ENCODE data around the gene TTPAL. TPM values are rescaled to one million over a fixed set of nuclear protein-coding genes. Genes with fewer than 3 reads are reported as not detected.

The TTPAL gene
- total RNA-seq, 4 donors from 2014 or later = 9.6 to 18.2 (median 13.0) TPM

DNA sequence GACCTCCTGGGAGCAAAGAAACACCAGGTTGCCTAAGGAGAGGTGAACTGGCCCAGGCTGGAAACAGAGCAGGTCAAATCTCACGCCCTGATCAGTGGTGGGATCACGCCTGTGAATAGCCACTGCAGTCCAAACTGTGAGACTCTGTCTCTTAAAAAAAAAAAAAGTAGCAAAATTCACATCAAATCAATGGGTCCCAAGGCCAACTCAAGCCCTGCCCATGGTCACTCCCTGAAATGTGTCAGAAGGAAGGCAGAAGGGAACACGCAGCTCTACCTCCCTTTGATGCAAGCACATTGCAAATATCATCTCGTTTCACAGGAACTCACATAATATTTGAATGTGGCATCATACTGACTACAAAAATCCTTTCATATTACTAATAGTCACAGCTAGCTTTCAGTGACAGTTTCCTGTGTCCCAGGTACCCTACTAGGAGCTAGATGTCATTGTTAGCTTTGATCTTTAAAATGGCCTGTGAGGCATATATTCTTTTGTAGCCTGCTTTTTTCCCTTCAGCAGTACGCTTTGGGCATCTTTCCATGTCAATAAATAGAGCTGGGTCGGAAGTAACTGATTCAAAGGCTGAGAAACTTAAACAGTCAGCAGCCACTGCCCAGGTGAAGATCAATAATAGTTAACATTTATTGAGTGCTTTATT, 14.4 kb upstream of the TTPAL start:
- Histone ChIP-seq H3K4me1 (no peaks in the 10 kb centered on the region), H3K4me3 (no peak overlapping the region), H3K36me3 (no peaks in the 10 kb centered on the region), H3K27ac (replicated peaks in 1 of 4) (no peak overlapping the region), H3K9me3 (no peaks in the 10 kb centered on the region), H3K27me3 (no peaks in the 10 kb centered on the region)
- DNase-seq (ENCODE audit: extremely low spot score) = no peak
- TF ChIP-seq, protein P1, sequence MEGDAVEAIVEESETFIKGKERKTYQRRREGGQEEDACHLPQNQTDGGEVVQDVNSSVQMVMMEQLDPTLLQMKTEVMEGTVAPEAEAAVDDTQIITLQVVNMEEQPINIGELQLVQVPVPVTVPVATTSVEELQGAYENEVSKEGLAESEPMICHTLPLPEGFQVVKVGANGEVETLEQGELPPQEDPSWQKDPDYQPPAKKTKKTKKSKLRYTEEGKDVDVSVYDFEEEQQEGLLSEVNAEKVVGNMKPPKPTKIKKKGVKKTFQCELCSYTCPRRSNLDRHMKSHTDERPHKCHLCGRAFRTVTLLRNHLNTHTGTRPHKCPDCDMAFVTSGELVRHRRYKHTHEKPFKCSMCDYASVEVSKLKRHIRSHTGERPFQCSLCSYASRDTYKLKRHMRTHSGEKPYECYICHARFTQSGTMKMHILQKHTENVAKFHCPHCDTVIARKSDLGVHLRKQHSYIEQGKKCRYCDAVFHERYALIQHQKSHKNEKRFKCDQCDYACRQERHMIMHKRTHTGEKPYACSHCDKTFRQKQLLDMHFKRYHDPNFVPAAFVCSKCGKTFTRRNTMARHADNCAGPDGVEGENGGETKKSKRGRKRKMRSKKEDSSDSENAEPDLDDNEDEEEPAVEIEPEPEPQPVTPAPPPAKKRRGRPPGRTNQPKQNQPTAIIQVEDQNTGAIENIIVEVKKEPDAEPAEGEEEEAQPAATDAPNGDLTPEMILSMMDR (IDR thresholded peaks at IDR 0.05) = no peak
- TF ChIP-seq POLR2A (IDR thresholded peaks at IDR 0.05; ENCODE audit: low read depth) = no peak
- TF ChIP-seq POLR2AphosphoS5 (IDR thresholded peaks at IDR 0.05) = no peak
- no peak for TF ChIP-seq EP300 (IDR thresholded peaks at IDR 0.05)
- intact Hi-C loops (cut with DNase I) = loop anchor here (5.0 kb wide), 1 partner anchor 69 kb away; no protein-coding TSS in a partner anchor
- WGBS = 78% methylated on average over 6 of the region's 6 CpGs

- Histone ChIP-seq H3K4me3 (no peak overlapping the region), H3K9me3 (no peaks in the 10 kb centered on the region), H3K36me3 (no peaks in the 10 kb centered on the region), H3K27me3 (no peaks in the 10 kb centered on the region), H3K27ac (replicated peaks in 1 of 4) (no peak overlapping the region), H3K4me1 (no peaks in the 10 kb centered on the region)
- TF ChIP-seq POLR2AphosphoS5 (IDR thresholded peaks at IDR 0.05) (no peak), POLR2A (IDR thresholded peaks at IDR 0.05; ENCODE audit: low read depth) (no peak), EP300 (IDR thresholded peaks at IDR 0.05) (no peak)
- TF ChIP-seq, protein P1 (IDR thresholded peaks at IDR 0.05) = no peak
- no peak for DNase-seq (ENCODE audit: extremely low spot score)
- intact Hi-C loops (cut with DNase I) = loop anchor here (5.0 kb wide), 1 partner anchor 69 kb away; no protein-coding TSS in a partner anchor
- WGBS = 79% methylated on average over 5 of the region's 5 CpGs
These were observed 13.9 kb upstream of the TTPAL start for GRCh38 chr20:44461803-44462174.

DNA sequence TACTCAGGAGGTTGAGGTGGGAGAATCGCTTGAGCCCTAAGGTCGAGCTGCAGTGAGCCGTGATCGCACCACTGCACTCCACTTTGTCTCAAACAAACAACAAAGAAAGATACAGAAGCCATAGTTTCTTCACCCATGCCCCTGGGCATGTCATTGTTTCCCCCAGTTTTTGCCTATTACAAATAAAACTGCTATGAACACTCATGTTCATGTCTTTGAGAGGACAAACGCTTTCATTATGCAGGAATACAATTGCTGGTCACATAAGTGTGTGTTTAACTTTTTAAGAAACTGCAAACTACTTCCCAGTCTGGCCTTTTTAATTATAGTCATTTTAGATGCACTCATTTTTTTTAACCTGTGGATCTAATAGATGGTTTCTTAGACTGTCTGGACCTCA, 12.2 kb upstream of the TTPAL start:
- H3K9me3 ChIP-seq = no peaks in the 10 kb centered on the region
- no peak overlapping the region for H3K27ac ChIP-seq (replicated peaks in 1 of 4)
- DNase-seq (ENCODE audit: extremely low spot score) = no peak
- no peaks in the 10 kb centered on the region for H3K36me3 ChIP-seq
- H3K27me3 ChIP-seq = no peaks in the 10 kb centered on the region
- intact Hi-C loops (cut with DNase I) = loop anchor here (5.0 kb wide), 1 partner anchor 71 kb away; no protein-coding TSS in a partner anchor
- no peak overlapping the region for H3K4me3 ChIP-seq
- TF ChIP-seq POLR2A (IDR thresholded peaks at IDR 0.05; ENCODE audit: low read depth) (no peak), EP300 (IDR thresholded peaks at IDR 0.05) (no peak)
- H3K4me1 ChIP-seq = no peaks in the 10 kb centered on the region
- WGBS = 74% methylated on average over 5 of the region's 5 CpGs

GRCh38 chr20:44464514-44464913, 11.2 kb upstream of the TTPAL start:
- no peak for TF ChIP-seq POLR2AphosphoS5 (IDR thresholded peaks at IDR 0.05)
- no peak for TF ChIP-seq POLR2A (IDR thresholded peaks at IDR 0.05; ENCODE audit: low read depth)
- no peak for TF ChIP-seq EP300 (IDR thresholded peaks at IDR 0.05)
- TF ChIP-seq, protein P1 (IDR thresholded peaks at IDR 0.05) = no peak
- no peaks in the 10 kb centered on the region for H3K9me3 ChIP-seq
- intact Hi-C loops (cut with DNase I) = loop anchor here (5.0 kb wide), 1 partner anchor 72 kb away; no protein-coding TSS in a partner anchor
- DNase-seq (ENCODE audit: extremely low spot score) = no peak
- H3K27me3 ChIP-seq = no peaks in the 10 kb centered on the region
- no peak overlapping the region for H3K27ac ChIP-seq (replicated peaks in 1 of 4)
- no peaks in the 10 kb centered on the region for H3K4me1 ChIP-seq
- H3K4me3 ChIP-seq = no peak overlapping the region
- H3K36me3 ChIP-seq = no peaks in the 10 kb centered on the region
- 86% methylated on average over 3 of the region's 3 CpGs for WGBS

DNA sequence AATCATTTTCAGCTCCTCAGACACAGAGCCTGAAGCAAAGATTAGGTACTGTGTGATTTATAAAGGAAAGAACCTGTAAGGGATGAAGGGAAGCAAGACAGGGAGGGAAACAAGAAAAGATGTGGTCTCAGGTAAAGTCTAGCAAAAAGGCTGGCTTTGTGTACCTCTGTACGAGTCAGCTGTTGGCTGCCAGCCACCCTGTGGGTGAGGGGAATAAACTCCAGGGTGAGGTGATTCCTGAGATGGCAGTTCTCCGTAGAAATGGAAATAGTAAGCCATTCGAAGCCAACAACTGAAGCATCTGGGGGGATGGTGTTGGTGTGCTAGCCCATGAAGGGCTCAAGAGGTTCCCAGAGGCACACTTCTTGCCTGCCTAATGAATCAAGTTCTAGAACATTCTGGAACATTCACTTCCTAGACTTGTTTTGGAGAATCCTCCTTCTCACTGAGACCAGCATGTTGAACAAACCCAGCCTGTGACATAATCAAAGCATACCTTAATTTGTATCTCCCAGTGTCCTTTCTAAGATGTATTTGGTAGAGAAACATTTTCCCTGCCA, 10.6 kb upstream of the TTPAL start:
- no peak for DNase-seq (ENCODE audit: extremely low spot score)
- H3K36me3 ChIP-seq = no peaks in the 10 kb centered on the region
- intact Hi-C loops (cut with DNase I) = no loop called here
- H3K4me1 ChIP-seq = no peaks in the 10 kb centered on the region
- no peaks in the 10 kb centered on the region for H3K27me3 ChIP-seq
- no peak for TF ChIP-seq EP300 (IDR thresholded peaks at IDR 0.05)
- no peak for TF ChIP-seq POLR2A (IDR thresholded peaks at IDR 0.05; ENCODE audit: low read depth)
- TF ChIP-seq, protein P1 (IDR thresholded peaks at IDR 0.05) = no peak
- TF ChIP-seq POLR2AphosphoS5 (IDR thresholded peaks at IDR 0.05) = no peak
- H3K27ac ChIP-seq (replicated peaks in 1 of 4) = no peak overlapping the region
- no peak overlapping the region for H3K4me3 ChIP-seq
- H3K9me3 ChIP-seq = no peaks in the 10 kb centered on the region
- WGBS = 36% methylated on average over 3 of the region's 3 CpGs

Data from esophagus muscularis mucosa (tissue), 4 donors.